ENCODE data around the gene HDDC2.

Gene HDDC2

GRCh38 chr6:125232466-125232865 is 69.3 kb downstream of the HDDC2 start:
- peak; percentile 76 for DNase-seq

- no peak for DNase-seq
Observed at GRCh38 chr6:125231574-125232343, 70.0 kb downstream of the HDDC2 start.

- DNase-seq, result no peak
Observed at GRCh38 chr6:125231133-125231532, 70.6 kb downstream of the HDDC2 start.

GRCh38 chr6:125230674-125231073 is 71.1 kb downstream of the HDDC2 start:
- DNase-seq, result no peak

GRCh38 chr6:125228981-125229479 is 72.7 kb downstream of the HDDC2 start:
- DNase-seq, result no peak

GRCh38 chr6:125227244-125227643 is 74.5 kb downstream of the HDDC2 start:
- DNase-seq, result no peak

All from fibroblast of upper back skin (primary cell).